Adrenal gland (tissue), 12 donors: ENCODE data around the gene PPP2R5E. TPM values are rescaled to one million over a fixed set of nuclear protein-coding genes. Genes with fewer than 3 reads are reported as not detected.

Source experiments
- DNase-seq, 7 donors: peaks; one replicate each; pipeline ENCODE4 v3.0.0-alpha.2; 2019 to 2020
- H3K27ac ChIP-seq, 5 donors: fragments of 200-600 bp; sonication (generic) in 4 of 5; 1 replicate in 3 of 5; 2 replicates in 2 of 5; pipeline versions ENCODE4 v1.5.1 to v1.8.0; 2016 to 2020; ENCODE audit warnings: mild to moderate bottlenecking in 1 of 5
- H3K27me3 ChIP-seq: fragments of 200-600 bp; 2 replicates; pipeline ENCODE4 v1.8.0; 2021
- H3K36me3 ChIP-seq, 2 donors: fragments of 200-600 bp; replicated peaks in 1 of 2; 1 replicate in 1 of 2; 2 replicates in 1 of 2; pipeline versions ENCODE4 v1.5.1 to v1.8.0; 2018 to 2022
- H3K4me1 ChIP-seq, 2 donors: fragments of 200-600 bp; replicated peaks in 1 of 2; 1 replicate in 1 of 2; 2 replicates in 1 of 2; pipeline versions ENCODE4 v1.5.1 to v1.8.0; 2018 to 2021
- H3K4me3 ChIP-seq, 4 donors: fragments of 200-600 bp; sonication (generic) in 3 of 4; one replicate each; pipeline ENCODE4 v1.5.1; 2016 to 2018
- H3K9me3 ChIP-seq, 3 donors: fragments of 200-600 bp; sonication (generic) in 1 of 3; replicated peaks in 1 of 3; 1 replicate in 2 of 3; 2 replicates in 1 of 3; pipeline versions ENCODE4 v1.5.1 to v1.8.0; 2016 to 2021
- CTCF ChIP-seq, 6 experiments: fragments of 450-650 bp in 4 of 6; fragments of 200-600 bp in 2 of 6; sonication (generic) in 1 of 6; IDR thresholded peaks; 1 replicate in 5 of 6; 2 replicates in 1 of 6; pipeline versions ENCODE4 v1.5.1 to v1.8.0; 2016 to 2021; ENCODE audit warnings: antibody characterized with exemption in 6 of 6, mild to moderate bottlenecking in 2 of 6, moderate library complexity in 1 of 6
- POLR2A ChIP-seq, 2 donors: fragments of 450-650 bp; IDR thresholded peaks; one replicate each; pipeline ENCODE4 v1.6.1; 2017; ENCODE audit warnings: antibody characterized with exemption in 2 of 2, mild to moderate bottlenecking in 2 of 2, moderate library complexity in 1 of 2
- whole genome bisulfite sequencing, 4 donors: extraction: QIAGEN DNeasy Blood & Tissue Kit in 2 of 4; methylation state at CpG; one replicate each; pipeline versions ENCODE4 v1.1.5 to v1.1.7; 2013 to 2017; 5-methylcytosine and 5-hydroxymethylcytosine counted together
- intact Hi-C, 2 donors: fragments of 100-400 bp; cut with DNase I; formaldehyde crosslinking; loops; one replicate each; pipeline versions ENCODE4 v1.14.1 to v1.15.0; 2022 to 2023
- polyA plus RNA-seq, 3 donors: library from polyadenylated mRNA; stranded (reverse); fragments of 200-250 nt in 2 of 3; fragments of 350-450 nt in 1 of 3; fragmentation: Illumina TruSeq in 1 of 3; extraction: RNeasy Lipid Tissue Mini Kit (QIAGEN cat#74804) in 1 of 3; gene quantifications; one replicate each; pipeline ENCODE4 v1.2.3, GENCODE V29; 2013 to 2014
- total RNA-seq, 9 donors: library from RNA; depleted of rRNA in 4 of 9; stranded (reverse); fragments of >200 nt in 4 of 9; fragments of 120-200 nt in 1 of 9; fragmentation: NEBNext Ultra II Directional in 1 of 9; extraction: Animal tissue kit (Norgen Biotek cat#: 25700) in 1 of 9; gene quantifications; one replicate each; pipeline versions ENCODE4 v1.1.0 to v1.2.4, GENCODE V29; 2013 to 2023
- donor health status: healthy with polysubstance abuse.
- donor health status: Bipolar disorder and iron deficiency.
- donor health status: DM: yes; HTN: yes; CAD: no.
- donor health status: DM: no; HTN: no; CAD: no.
- donor health status: DM: no; HTN: no; CAD: no.
- donor health status: DM: yes; HTN: yes; CAD: no.

Gene PPP2R5E
- total and polyA plus RNA-seq, 12 donors: 5.7 to 46.5 (median 23.9) TPM

DNA sequence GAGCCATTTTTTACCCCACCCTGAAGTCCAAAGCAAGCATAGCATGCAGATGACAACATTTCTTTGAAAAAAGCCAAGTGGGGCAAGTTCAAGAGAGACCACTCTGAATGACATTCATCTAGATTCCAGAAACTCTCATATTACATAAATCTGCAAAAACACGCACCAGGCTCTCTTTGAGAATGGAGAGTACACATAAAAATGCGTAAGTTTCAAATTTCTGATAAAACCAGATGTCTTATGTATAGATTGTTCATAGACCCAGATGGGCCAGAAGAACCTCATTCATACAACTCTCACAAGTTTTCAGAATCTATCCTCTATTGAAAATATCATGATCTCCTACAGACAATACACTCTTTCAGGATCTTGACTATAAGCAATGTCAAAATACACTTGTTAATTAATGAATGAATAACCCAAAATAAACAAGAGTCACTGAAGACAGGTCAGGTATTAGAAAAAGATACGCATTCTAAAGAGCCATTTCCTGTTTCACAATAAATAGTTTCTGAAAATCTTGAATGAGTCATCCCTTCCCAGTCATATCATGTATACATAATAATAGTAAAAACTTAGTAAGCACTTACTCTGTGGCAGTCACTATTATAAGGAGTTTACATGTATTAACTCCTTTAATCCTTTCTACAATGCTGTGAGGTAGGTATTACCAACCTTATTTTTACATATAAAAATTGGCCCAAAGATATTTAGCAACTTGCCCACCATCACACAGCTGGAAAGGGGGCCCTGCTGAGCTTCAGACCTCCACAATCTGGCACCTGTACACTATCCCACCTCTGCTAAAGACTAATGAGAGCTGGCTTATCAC lies 72.0 kb downstream of the PPP2R5E start:
- H3K9me3 ChIP-seq: no peaks in the 10 kb centered on the region
- no peaks in the 10 kb centered on the region for H3K36me3 ChIP-seq
- H3K4me3 ChIP-seq: no peak overlapping the region
- peaks cover 4 to 56% of the 10 kb centered on the region in 2 donors for H3K4me1 ChIP-seq
- WGBS, 4 donors: 68 to 74% (median 72%) methylated on average over 3 of the region's 3 CpGs
- no peak overlapping the region for H3K27ac ChIP-seq
- intact Hi-C loops: no loop called here
- no peak for DNase-seq
- TF ChIP-seq CTCF (IDR thresholded peaks at IDR 0.05): no peak
- no peak for TF ChIP-seq POLR2A (IDR thresholded peaks at IDR 0.05)
- H3K27me3 ChIP-seq: no peaks in the 10 kb centered on the region

GRCh38 chr14:63468294-63468693 lies 74.9 kb downstream of the PPP2R5E start:
- DNase-seq: no peak
- 32 to 50% (median 41%) methylated on average over 1 of the region's 1 CpG for whole genome bisulfite sequencing, 4 donors
- H3K27ac ChIP-seq: no peak overlapping the region
- intact Hi-C loops: no loop called here
- no peaks in the 10 kb centered on the region for H3K36me3 ChIP-seq
- no peaks in the 10 kb centered on the region for H3K9me3 ChIP-seq
- H3K4me1 ChIP-seq: peaks cover 4 to 40% of the 10 kb centered on the region in 2 donors
- TF ChIP-seq CTCF (IDR thresholded peaks at IDR 0.05): no peak
- TF ChIP-seq POLR2A (IDR thresholded peaks at IDR 0.05): no peak
- H3K27me3 ChIP-seq: no peaks in the 10 kb centered on the region
- no peak overlapping the region for H3K4me3 ChIP-seq

DNA sequence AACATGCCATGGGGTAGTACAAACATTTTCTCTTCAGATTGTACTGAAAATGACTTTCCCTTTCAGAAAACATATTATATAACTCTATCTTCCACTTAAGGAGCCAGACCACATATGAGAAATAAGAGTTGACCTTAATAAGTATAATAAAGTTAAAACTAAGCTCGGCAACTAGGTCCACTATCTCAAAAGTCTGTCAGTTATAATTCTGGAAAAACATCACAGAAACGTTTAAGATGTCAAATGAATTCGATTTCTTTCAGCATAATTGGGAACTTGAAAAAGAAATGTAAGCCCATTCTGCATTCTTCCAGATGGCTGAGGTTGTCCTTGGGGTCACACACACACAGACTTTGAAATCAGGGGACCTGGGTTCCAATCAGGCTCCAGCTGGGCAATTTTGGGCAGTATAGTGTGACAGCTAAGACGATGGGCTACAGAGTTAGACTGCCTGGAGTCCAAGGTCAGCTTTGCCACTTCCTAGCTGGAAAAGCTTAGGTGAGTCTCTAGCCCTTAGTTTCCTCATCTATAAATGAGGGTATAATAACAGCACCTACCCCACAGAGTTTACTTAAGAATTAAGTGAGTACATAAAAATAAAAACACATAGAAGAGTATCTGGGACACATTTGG lies 75.6 kb downstream of the PPP2R5E start:
- WGBS, 4 donors: 25 to 33% (median 28%) methylated on average over 4 of the region's 4 CpGs

More for the DNA sequence above, 75.6 kb downstream of the PPP2R5E start:
- Histone ChIP-seq H3K27me3 (no peaks in the 10 kb centered on the region), H3K36me3 (no peaks in the 10 kb centered on the region), H3K9me3 (no peaks in the 10 kb centered on the region), H3K4me3 (no peak overlapping the region), H3K4me1 (peaks cover 4 to 33% of the 10 kb centered on the region in 2 donors), H3K27ac (no peak overlapping the region)
- TF ChIP-seq POLR2A (IDR thresholded peaks at IDR 0.05) (no peak), CTCF (IDR thresholded peaks at IDR 0.05) (no peak)
- intact Hi-C loops: no loop called here
- no peak for DNase-seq
